ENCODE results near the gene COL9A2.

GRCh38 chr1:40264354-40264781, 52.7 kb downstream of the COL9A2 start:
- TF ChIP-seq REST (IDR thresholded peaks at IDR 0.05) (no peak), CTCF (IDR thresholded peaks at IDR 0.05; ENCODE audit: low read depth, low read length, missing input control) (no peak), JUND (IDR thresholded peaks at IDR 0.05) (no peak), MAX (IDR thresholded peaks at IDR 0.05) (no peak)

Measured in liver (tissue), 3 donors.